ENCODE data around the gene PIP4K2B.

The PIP4K2B gene

DNA sequence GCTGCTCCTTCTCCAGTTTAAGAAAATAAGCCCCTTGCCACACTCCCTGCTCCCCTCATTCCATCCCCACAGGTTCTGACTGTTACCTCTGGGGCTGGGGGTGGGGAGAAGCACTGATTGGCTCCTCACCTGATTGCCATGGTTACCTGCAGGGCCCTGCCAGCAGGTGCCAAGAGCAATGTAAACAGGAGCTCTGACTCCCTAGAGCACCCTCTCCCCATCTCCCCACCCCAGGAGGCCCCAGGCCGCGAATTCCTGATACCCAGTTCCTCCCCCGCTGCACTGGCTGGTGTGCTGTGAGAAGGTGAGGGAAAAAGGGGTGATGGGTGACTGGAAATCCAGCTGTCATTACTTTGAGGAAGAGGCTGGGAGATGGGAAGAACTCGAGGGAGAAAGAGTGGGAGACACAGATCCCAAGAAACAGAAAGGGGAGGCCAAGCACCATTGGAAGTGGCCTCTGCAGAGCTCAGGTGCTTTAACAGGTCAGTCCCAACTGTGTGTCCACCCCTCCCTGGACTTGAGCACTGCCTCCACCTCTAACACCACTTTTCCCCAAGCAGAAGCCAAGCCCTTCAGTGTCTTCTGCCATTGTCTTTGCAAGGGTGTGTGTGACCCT, 55.7 kb downstream of the PIP4K2B start:
- DNase-seq (ENCODE audit: low read depth), result no peak

DNA sequence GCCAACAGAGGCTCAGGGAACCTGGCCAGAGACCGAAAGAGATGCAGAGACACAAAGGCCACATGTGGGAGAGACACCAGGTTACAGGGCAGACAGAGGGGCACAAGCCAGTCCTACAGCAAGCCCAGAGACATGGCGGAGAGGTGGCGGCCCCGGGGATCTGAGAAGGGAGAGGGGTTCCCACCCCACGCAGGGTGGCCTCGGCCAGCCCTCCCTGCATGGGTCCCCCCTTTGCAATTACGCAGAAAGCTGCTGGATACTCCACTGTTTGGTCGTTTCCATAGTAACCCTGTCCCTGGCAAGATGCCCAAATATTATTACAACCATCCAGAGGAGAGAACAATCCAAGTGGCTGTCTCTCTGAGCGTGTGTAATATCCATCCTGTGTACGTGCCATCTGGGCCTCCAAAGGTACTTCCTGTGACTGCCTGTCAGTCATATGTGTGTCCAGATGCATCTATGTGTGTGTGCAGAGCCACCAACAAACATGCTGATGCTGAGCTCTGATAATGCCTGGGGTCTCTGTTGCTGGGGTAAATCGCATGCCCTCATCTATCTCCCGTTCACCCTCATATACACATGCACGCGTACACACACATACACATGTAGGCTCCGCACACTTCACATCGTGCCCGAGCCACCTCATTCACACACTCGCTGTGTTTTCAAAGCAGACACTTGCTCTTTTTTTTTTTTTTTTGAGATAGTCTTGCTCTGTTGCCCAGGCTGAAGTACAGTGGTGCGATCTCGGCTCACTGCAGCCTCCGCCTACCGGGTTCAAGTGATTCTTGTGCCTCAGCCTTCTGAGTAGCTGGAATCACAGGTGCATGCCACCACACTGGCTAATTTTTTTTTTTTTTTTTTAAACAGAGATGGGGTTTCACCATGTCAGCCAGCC, 56.7 kb downstream of the PIP4K2B start:
- no peak for DNase-seq (ENCODE audit: low read depth)

- DNase-seq (ENCODE audit: low read depth), result no peak
Measured at GRCh38 chr17:38741921-38742410, 57.4 kb downstream of the PIP4K2B start.

DNA sequence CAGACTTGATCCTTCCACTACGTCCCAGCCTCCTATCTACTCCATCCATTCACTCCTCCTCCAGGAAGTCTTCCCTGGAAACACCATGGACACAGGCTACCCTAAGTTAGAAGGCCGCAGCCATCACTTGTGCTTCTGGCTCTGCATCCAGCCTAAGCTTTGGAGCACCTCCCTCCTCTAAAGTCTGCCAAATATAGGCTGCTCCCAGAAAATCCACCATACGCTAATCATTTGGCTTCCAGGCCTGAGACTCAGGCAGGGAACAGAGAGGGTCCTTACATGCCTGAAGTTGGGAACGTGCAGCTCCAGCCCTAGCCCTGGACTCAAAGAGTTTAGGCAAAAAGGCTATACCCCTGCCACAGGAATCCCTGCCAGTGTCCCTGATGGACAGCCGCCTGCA, 57.9 kb downstream of the PIP4K2B start:
- DNase-seq (ENCODE audit: low read depth), result no peak

GRCh38 chr17:38740806-38741205, 58.5 kb downstream of the PIP4K2B start:
- DNase-seq (ENCODE audit: low read depth), result no peak

GRCh38 chr17:38740044-38740443, 59.3 kb downstream of the PIP4K2B start:
- DNase-seq (ENCODE audit: low read depth), result no peak

DNA sequence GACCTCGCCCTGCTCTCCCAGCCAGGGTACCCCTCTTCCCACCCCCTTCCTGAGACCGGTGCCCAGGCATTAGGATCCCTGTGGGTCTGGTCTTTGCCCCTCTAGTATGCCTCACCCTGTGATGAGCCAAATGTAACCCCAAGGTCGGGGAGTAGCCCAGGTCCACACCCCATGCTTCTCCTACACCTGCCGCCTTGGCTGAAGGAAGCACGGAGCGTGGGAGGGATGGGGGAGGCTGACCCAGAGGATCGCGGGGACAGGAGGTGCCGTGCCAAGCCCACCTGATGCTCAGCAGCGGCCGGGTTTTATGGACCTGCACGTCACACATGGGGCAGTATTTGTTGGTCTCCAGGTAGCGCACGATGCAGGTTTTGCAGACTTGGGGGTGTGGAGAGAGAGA, 60.1 kb downstream of the PIP4K2B start:
- DNase-seq (ENCODE audit: low read depth), result no peak

DNA sequence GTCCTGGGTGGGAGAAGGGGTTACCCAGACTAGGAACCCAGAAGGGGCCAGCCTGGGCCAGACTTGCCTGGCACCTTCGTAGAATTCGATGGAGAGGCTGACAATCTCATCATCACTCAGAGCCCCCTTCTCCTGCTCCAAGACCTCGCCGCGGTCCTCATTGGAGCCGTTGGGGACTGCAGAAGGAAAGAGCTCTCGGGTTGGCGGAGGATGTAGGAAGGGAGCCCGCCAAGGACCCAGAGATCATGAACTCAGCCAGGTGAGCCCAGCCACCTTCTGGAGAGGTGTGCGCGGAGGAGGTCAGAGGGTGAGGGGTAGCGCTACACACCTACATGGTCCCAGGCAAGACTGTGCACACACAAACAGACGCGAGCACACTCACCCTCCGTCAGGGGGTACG, 60.7 kb downstream of the PIP4K2B start:
- DNase-seq (ENCODE audit: low read depth), result no peak

- no peak for DNase-seq (ENCODE audit: low read depth)
Measured at GRCh38 chr17:38738007-38738662, 61.2 kb downstream of the PIP4K2B start.

GRCh38 chr17:38735161-38735997, 64.0 kb downstream of the PIP4K2B start:
- no peak for DNase-seq (ENCODE audit: low read depth)

DNA sequence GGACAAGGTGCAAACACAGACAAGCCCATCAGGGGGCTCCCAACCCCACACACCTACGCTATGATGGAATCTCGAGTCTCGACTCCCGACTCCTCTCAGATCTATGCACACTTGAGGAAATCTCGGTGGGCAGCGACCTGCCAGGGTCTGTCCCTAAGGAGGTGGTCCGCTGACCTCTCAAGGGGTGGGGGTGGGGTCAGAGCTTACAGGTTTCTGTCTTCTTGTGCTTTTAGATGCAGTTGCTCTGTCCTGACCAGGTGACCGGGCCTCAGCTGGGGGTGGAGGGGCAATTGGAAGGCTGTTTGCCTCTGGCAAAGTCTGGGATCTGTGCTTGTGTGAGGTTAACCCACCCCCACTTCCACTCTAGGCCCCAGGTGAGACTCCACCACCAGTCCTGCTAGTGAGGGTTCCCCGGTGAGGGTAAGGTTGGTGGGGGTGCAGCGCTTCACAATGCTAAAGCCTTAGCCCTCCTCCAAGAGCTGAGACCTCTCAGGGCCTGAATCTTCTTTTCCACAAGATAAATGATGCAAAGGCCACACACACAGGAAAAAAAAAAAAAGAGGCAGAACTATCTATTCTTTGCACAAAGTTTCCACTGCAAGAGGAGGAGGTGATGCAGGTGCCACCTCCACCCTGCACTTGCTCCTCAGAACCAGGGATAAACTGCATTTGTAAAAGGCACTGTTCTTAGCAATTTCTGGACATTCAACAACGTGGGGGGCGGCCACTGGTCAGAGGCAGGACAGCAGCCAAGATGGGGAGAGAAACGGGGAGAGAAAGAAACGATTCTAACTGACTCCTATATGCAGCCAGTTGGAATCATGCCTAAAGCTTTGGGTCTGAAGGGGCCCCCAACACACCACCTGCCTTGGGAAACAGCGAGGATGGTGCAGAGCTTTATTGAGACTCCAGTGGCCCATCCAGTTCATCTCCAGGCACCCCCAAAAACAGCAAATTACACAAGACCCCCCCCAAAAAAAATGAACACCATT, 65.1 kb downstream of the PIP4K2B start:
- DNase-seq (ENCODE audit: low read depth), result no peak

- DNase-seq (ENCODE audit: low read depth), result no peak
Measured at GRCh38 chr17:38733282-38733981, 65.9 kb downstream of the PIP4K2B start.

DNA sequence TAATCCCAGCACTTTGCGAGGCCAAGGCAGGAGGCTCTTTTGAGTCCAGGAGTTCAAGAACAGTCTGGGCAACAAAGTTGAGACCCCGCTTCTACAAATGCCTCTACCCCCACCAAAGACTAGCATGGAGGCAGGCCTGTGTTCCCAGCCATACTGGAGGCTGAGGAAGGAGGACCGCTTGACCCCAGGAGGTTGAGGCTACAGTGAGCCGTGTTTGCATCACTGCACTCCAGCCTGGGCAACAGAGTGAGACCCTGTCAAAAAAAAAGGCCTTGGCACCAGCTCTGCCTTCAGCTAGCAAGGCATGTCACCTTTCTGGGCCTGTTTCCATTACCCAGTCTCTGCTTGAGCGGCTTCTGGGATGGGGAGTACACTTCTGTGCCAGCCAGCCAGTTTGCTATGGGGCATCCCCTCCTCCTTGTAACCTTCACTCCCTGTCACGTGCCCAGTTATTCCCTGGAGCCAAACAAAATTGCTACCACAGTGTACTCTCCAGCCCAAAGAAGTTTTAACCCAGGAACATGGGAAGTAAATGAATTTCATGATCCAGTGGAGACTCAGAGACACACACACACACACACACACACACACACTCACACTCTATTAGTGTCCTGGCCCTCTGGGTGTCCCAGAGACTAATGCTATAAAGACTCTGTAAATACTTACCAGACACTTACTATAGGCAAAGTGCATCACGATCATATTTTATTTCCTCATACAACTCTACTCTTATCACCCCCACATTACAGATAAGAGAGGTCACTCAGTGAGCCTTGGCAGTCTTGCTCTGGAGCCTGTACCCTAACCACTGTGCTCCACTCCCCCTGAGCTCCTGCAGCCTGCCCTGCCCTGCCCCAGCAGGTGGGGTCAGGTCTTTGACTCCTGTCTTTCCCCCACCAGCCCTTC, 66.7 kb downstream of the PIP4K2B start:
- no peak for DNase-seq (ENCODE audit: low read depth)

DNA sequence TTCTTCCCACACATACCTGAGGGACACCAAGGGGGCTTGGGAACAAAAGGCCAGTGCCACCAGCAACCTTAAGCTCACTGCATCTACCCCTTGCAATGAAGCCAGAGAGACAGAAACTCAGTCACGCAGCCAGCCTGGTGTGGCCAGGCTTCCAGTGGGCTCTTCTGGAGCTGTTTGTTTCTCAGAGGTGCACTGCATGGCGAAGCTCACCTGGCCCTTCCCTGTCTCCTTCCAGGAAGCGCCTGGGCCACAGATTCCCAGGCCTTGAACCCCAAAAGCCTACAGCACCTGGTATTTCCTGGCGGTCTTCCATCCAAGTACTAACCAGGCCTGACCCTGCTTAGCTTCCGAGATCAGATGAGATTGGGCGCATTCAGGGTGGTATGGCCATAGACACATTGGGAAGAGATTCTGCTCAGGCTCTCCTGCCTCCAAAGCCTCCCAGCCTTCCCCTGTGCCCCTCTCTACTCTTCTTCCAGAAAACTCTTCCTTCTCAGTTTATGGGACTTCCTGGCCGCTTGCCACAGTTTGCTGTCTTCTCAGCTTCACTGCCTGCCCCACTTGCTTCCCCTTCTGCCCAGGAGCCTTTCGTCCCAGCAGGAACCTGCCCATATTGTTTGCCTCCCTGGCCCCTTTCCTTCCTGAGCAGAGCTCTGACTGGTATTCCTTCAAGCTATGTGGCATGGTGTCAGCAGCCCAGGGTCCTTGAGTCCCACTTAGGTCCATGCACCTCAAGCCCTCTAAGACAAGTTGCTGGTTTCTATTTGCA, 67.6 kb downstream of the PIP4K2B start:
- DNase-seq (ENCODE audit: low read depth), result no peak

GRCh38 chr17:38730526-38731379, 68.6 kb downstream of the PIP4K2B start:
- DNase-seq (ENCODE audit: low read depth), result no peak

GRCh38 chr17:38729886-38730525, 69.3 kb downstream of the PIP4K2B start, which contains the start of gene CISD3:
Gene CISD3 (plus strand): TSS chr17:38730341. CDS start chr17:38730359, 18 bp downstream.
- DNase-seq (ENCODE audit: low read depth), result no peak

All from HS-5 (cell line).